Stimulated activated naive CD8-positive, alpha-beta T cell treated with anti-CD3 and anti-CD28 coated beads, Interleukin-15, amount 100 ng/mL, for 72 hours (primary cell): ENCODE data around the gene NEK11.

Experiments
- ATAC-seq: fragments of 150-1000 bp; cut with Tn5 transposase; 2 replicates; pipeline ENCODE4 v1.10.0; 2021; ENCODE audit warnings: mild to moderate bottlenecking, moderate library complexity
- DNase-seq, 2 donors: peaks; one replicate each; pipeline ENCODE4 v3.0.0; 2021 to 2022
- H3K27ac Mint-ChIP-seq, 2 donors: one replicate each; pipeline ENCODE4 v1.8.0; 2022; ENCODE audit warnings: mild to moderate bottlenecking in 2 of 2, mixed read lengths in 2 of 2, moderate library complexity in 2 of 2
- H3K27me3 Mint-ChIP-seq: one replicate; pipeline ENCODE4 v1.8.0; 2022; ENCODE audit warnings: mixed read lengths
- H3K4me1 Mint-ChIP-seq: one replicate; pipeline ENCODE4 v1.8.0; 2022; ENCODE audit warnings: mild to moderate bottlenecking, mixed read lengths
- H3K4me3 Mint-ChIP-seq, 2 donors: one replicate each; pipeline ENCODE4 v1.8.0; 2022; ENCODE audit warnings: mild to moderate bottlenecking in 2 of 2, mixed read lengths in 2 of 2, moderate library complexity in 1 of 2
- H3K9me3 Mint-ChIP-seq, 2 donors: one replicate each; pipeline ENCODE4 v1.8.0; 2022; ENCODE audit warnings: mixed read lengths in 2 of 2

The NEK11 gene

DNA sequence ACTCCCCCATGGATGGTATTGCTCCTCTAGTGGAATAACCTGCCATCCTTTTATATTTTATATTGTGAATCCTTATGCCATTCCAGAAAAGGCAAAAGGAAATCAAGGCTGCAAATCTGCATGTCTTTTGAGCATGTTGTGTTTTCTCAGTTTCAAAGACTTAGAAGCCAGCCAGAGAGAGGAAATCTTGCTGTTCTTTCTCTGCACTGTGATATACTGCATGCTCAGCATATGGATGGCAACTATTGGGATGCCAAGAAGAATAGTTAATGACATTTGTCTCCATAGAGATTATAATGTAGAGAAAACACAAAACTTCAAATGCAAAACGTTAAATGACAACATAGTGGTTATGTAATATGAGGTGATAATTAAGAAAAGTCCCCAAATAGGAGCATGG lies 248.9 kb downstream of the NEK11 start:
- ATAC-seq (no peak), DNase-seq (no peak)
- no peaks in the 10 kb centered on the region for H3K4me1 Mint-ChIP-seq
- no peak overlapping the region for H3K4me3 Mint-ChIP-seq
- H3K27me3 Mint-ChIP-seq: no peaks in the 10 kb centered on the region
- H3K9me3 Mint-ChIP-seq: no peaks in the 10 kb centered on the region
- no peak overlapping the region for H3K27ac Mint-ChIP-seq

DNA sequence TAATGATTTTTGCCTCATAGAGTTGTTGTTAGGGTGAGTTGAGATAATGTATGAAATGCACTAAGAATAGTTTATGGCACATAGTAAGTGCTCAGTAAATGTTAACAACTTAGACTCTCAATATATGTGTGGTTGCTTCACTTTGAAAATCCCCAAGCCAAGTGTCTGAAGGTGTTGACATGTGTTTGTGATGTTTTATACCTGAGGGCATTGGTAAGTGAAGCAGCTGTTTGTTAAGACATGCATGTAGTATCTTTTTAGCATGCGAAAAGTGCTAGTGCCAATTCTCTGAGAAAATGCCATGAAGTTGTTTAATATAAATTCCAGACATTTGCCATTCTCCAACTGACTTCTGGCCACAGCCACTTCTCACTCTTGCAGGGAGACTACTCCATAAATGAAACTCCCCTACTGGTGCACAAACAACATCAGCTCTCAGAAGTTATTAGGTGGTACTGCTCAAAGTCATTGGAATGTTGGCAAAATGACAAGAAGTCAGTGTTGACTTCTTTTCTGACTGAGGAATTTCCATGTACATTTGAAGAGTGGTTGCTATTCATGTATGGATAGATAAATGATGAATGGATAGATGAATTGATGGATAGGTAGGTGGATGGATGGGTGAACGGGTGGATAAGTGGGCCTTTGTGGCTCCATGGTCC lies 251.3 kb downstream of the NEK11 start:
- H3K27ac Mint-ChIP-seq: no peak overlapping the region
- DNase-seq (no peak), ATAC-seq (no peak)
- no peaks in the 10 kb centered on the region for H3K4me1 Mint-ChIP-seq
- H3K27me3 Mint-ChIP-seq: no peaks in the 10 kb centered on the region
- H3K4me3 Mint-ChIP-seq: no peak overlapping the region
- H3K9me3 Mint-ChIP-seq: no peaks in the 10 kb centered on the region

DNA sequence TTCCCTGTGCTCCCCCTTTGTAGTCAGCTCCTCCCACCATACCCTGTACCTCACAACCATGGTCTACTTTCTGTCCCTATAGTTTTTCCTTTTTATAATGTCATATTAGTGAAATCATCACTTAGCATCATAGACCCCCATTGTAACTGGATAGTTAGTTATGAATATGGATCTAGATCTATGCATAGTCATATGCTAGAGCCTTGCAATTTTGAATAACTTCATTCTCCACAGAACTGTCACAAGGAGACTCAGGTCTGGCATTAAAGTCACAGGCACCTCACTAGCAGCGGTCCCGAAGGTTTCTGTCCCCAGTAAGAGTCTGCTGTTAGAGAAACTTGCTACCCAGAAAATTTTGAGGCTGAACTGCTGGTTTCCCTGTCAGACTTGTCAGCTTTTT lies 252.9 kb downstream of the NEK11 start:
- Mint-ChIP-seq H3K4me1 (no peaks in the 10 kb centered on the region), H3K9me3 (no peaks in the 10 kb centered on the region), H3K4me3 (no peak overlapping the region), H3K27me3 (no peaks in the 10 kb centered on the region), H3K27ac (no peak overlapping the region)
- ATAC-seq: no peak
- no peak for DNase-seq

DNA sequence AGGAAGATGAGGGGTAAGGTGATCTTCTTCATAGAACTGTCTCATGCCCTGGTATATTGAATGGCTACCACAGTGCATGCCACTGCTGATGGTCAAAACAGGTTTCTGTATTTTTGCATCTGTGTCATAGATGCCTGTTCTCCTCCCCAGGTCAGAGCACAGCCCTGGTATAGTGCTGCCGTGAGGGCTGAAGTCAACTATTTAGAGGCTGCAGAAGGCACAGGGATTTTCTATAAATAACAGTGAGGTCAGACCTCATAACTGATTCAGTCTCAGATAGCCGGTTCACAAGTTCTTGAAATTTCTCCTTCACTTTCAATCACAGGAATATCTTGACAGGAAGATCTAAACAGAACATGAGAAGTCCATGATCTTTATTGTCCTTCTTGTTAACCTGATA lies 255.7 kb downstream of the NEK11 start:
- ATAC-seq: no peak
- Mint-ChIP-seq H3K4me1 (no peaks in the 10 kb centered on the region), H3K9me3 (no peaks in the 10 kb centered on the region), H3K27me3 (no peaks in the 10 kb centered on the region), H3K27ac (no peak overlapping the region), H3K4me3 (no peak overlapping the region)
- DNase-seq: no peak

DNA sequence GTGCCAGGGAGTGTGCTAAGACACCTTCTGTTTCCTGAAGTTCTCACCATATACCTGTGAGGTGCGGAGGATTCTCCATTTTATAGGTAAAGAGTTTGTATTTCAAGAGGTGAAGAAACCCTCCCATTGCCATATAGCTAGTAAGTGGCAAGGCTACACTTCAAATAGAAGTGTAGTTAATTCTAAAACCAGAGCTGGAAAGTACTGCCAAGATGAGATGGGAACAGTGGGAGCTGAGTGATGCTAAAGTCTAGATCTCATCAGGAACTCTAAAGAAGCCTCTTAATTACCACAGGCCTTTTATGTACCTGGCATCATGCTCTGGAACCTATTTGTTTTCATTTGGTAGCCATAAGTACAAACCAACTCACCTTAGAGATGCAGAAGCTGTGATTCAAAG lies 256.3 kb downstream of the NEK11 start:
- Mint-ChIP-seq H3K27ac (no peak overlapping the region), H3K4me3 (no peak overlapping the region)

DNA sequence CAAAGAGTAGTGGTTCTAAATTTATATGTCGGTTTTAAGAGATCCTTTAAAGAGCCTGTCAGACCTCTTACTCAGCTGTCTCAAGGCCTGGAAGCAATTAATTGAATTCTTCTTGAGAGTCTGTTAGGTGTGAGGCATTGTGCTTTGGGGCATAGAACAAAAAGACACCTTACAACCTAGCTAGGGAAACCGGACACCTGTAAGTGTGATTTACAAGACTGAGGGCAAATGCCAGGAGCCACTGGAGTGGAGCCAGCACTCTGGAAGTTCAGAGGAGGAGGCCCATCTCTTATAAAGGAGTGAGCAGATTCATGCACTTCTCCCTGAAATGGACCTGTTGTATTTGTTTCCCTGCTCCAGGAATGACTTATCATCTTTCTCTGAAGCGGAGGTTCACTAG lies 257.2 kb downstream of the NEK11 start:
- Mint-ChIP-seq H3K27ac (no peak overlapping the region), H3K27me3 (no peaks in the 10 kb centered on the region), H3K4me3 (no peak overlapping the region), H3K4me1 (no peaks in the 10 kb centered on the region), H3K9me3 (no peaks in the 10 kb centered on the region)
- no peak for DNase-seq
- ATAC-seq: no peak

More for the DNA sequence above, 256.3 kb downstream of the NEK11 start:
- Mint-ChIP-seq H3K27me3 (no peaks in the 10 kb centered on the region), H3K9me3 (no peaks in the 10 kb centered on the region), H3K4me1 (no peaks in the 10 kb centered on the region)
- DNase-seq (no peak), ATAC-seq (no peak)

DNA sequence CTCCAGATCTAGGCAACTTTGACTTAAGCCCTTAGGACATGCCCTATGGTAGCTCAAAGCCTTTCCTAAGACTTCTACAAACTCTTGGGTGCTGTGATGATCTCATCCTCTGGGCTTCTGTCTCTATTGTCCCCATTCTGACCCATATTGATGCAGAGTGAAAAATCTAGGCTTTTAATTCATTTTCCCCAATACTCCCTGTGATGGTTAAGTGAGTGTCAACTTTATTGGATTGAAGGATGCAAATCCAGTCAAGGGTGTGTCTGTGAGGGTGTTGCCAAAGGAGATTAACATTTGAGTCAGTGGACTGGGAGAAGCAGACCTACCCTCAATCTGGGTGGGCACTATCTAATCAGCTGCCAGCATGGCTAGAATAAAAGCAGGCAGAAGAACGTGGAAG lies 257.6 kb downstream of the NEK11 start:
- H3K9me3 Mint-ChIP-seq: no peaks in the 10 kb centered on the region
- no peaks in the 10 kb centered on the region for H3K27me3 Mint-ChIP-seq
- no peak overlapping the region for H3K4me3 Mint-ChIP-seq
- ATAC-seq: no peak
- H3K4me1 Mint-ChIP-seq: no peaks in the 10 kb centered on the region
- no peak overlapping the region for H3K27ac Mint-ChIP-seq
- DNase-seq: no peak

DNA sequence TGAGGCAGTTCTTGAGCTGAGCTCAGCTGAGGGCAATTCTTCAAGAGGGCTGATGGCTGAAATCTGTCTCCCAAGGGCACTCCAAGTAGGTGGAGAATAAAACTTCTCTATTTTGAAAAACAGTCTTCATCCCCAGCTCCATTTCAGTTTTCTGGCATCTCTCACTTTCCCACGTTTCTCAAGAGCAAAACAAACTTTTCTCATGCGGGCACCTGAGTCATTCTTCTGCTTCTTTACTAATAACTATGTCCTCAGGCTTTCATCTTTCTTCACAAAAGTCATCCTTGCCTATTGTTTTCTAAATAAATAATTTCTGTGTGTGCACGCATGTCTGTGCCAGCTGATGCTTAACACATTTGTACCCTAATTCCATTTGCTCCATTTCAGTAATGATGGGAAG lies 258.8 kb downstream of the NEK11 start:
- Mint-ChIP-seq H3K4me1 (no peaks in the 10 kb centered on the region), H3K27me3 (no peaks in the 10 kb centered on the region), H3K4me3 (no peak overlapping the region), H3K27ac (no peak overlapping the region), H3K9me3 (no peaks in the 10 kb centered on the region)
- DNase-seq (no peak), ATAC-seq (no peak)

DNA sequence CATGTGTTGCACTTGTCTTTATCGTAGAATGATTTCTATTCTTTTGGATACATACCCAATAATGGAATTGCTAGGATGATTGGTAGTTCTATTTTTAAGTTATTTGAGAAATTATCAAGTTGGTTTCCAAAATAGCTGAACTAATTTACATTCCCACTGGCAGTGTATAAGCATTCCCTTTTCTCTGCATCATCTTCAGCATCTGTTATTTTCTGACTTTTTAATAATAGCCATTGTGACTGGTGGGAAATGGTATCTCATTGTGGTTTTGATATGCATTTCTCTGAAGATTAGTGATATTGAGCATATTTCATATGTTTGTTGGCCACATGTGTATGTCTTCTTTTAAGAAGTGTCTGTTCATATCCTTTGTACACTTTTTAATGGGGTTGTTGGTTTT lies 273.2 kb downstream of the NEK11 start:
- H3K27me3 Mint-ChIP-seq: peaks cover 19% of the 10 kb centered on the region
- ATAC-seq (no peak), DNase-seq (no peak)
- H3K4me3 Mint-ChIP-seq: no peak overlapping the region
- peaks cover 0 to 9% of the 10 kb centered on the region in 2 donors for H3K9me3 Mint-ChIP-seq
- no peak overlapping the region for H3K27ac Mint-ChIP-seq
- no peaks in the 10 kb centered on the region for H3K4me1 Mint-ChIP-seq

DNA sequence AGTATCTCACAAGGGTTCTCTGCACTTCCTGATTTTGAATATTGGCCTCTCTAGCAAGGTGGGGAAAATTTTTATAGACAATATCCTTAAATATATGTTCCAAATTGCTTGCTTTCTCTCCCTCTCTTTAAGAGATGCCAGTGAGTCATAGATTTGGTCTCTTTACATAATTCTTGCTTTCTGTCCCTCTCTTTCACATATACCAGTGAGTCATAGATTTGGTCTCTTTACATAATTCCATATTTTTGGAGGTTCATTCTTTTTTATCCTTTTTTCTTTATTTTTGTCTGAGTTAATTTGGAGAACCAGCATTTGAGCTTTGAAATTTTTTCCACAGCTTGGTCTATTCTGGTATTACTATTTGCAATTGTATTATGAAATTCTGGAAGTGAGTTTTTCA lies 277.2 kb downstream of the NEK11 start:
- DNase-seq (no peak), ATAC-seq (no peak)
- H3K4me1 Mint-ChIP-seq: no peaks in the 10 kb centered on the region
- no peak overlapping the region for H3K4me3 Mint-ChIP-seq
- H3K27ac Mint-ChIP-seq: no peak overlapping the region
- H3K27me3 Mint-ChIP-seq: peaks cover 28% of the 10 kb centered on the region
- H3K9me3 Mint-ChIP-seq: peaks cover 0 to 9% of the 10 kb centered on the region in 2 donors

DNA sequence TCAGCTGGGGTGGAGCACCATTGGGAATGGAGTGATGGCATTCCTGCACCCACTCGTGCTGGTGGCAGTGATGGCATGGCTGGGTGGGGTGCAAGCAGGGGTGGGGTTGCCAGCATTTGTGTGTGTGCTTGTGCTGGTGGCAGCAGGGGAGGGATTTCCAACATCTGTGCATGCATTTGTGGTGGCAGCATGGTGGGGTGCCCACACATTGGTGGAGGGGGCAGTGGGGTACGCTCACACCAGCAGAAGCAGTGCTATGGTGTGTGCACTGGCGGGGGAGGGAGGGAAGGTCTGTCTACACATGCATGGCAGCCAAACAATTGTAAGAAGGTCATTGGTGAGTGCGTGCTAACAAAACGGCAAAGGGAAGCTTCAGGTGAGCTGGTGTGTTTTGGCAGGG lies 278.2 kb downstream of the NEK11 start:
- Mint-ChIP-seq H3K9me3 (peaks cover 0 to 9% of the 10 kb centered on the region in 2 donors), H3K27ac (no peak overlapping the region), H3K27me3 (peaks cover 28% of the 10 kb centered on the region), H3K4me1 (no peaks in the 10 kb centered on the region), H3K4me3 (no peak overlapping the region)
- no peak for ATAC-seq
- DNase-seq: no peak

DNA sequence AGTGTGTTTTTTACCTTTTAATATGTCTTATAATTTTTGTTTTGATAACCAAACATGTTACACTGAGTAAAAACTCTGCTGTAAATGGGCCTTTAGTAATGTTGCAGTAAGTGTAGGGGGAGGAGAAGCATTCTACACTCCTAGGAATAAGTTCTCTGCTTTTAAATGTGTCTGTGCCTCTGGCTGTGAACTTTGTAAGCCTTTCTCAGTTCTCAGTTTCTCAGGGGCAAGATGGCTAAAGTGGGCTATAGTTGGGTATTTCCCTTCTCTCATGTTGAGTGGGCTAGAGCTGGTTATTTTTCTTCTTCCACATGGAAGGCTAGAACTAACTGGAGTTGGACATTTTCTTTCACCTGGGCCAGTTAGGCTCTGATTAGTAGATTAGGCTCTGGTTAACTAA lies 279.6 kb downstream of the NEK11 start:
- H3K4me1 Mint-ChIP-seq: no peaks in the 10 kb centered on the region
- peaks cover 28% of the 10 kb centered on the region for H3K27me3 Mint-ChIP-seq
- ATAC-seq (no peak), DNase-seq (no peak)
- no peak overlapping the region for H3K4me3 Mint-ChIP-seq
- H3K9me3 Mint-ChIP-seq: peaks cover 0 to 9% of the 10 kb centered on the region in 2 donors
- H3K27ac Mint-ChIP-seq: no peak overlapping the region

DNA sequence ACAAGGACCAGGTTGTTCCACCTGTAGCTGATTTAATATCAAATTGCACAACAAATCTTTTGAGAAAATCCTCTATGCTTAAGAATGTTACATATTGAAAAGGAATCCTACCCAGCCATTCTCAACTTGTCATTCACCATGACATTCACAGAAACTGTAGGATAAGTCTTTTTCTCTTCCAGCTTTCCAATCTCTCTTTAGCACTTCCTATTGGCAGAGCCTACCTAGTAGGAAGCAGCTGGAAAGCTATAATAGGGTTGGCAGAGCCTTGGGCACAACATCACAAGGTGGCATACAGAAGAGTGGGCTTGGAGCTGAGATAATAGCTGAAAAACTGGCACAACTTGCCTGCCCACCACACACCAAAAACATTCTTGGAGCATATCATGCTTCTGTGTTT lies 287.6 kb downstream of the NEK11 start:
- H3K4me3 Mint-ChIP-seq: no peak overlapping the region
- peaks cover 17% of the 10 kb centered on the region for H3K27me3 Mint-ChIP-seq
- no peaks in the 10 kb centered on the region for H3K4me1 Mint-ChIP-seq
- ATAC-seq: no peak
- no peak overlapping the region for H3K27ac Mint-ChIP-seq
- DNase-seq: no peak
- H3K9me3 Mint-ChIP-seq: no peaks in the 10 kb centered on the region

DNA sequence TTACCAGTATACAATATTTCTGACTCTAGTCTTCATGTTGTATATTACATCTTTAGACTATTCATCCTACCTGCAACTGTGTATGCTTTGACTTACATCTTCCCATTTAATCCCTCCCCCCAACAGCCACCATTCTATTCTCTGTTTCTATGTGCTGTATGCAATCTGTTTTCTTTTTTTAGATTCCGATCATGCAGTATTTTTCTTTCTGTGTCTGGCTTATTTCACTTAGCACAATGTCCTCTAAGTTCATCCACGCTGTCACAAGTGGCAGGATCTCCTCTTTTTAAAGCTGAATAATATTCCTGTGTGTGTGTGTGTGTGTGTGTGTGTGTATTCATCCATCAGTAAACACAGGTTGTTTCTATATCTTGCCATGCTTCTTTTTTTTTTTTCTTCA lies 288.5 kb downstream of the NEK11 start:
- H3K27me3 Mint-ChIP-seq: peaks cover 17% of the 10 kb centered on the region
- H3K4me3 Mint-ChIP-seq: no peak overlapping the region
- no peak overlapping the region for H3K27ac Mint-ChIP-seq
- H3K9me3 Mint-ChIP-seq: no peaks in the 10 kb centered on the region
- DNase-seq (no peak), ATAC-seq (no peak)
- no peaks in the 10 kb centered on the region for H3K4me1 Mint-ChIP-seq

DNA sequence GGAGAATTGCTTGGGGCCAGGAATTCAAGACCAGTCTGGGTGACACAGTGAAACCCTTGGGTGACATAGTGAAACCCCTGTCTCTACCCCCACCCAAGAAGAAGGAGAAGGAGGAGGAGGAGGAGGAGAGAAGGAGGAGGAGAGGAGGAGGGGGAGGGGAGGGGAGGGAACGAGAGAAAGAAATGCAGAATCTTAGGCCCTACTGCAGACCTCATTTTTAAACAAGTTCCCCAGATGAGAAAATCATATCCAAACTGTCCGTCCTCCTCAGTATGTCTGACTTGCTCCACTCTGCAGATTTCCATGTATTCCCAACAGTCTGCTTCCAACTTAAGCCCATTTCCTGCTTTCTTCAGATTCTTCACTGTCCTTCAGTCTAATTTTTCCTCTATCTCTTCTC lies 291.0 kb downstream of the NEK11 start:
- DNase-seq: no peak
- Mint-ChIP-seq H3K27me3 (peaks cover 17% of the 10 kb centered on the region), H3K4me1 (no peaks in the 10 kb centered on the region), H3K4me3 (no peak overlapping the region), H3K27ac (no peak overlapping the region), H3K9me3 (no peaks in the 10 kb centered on the region)
- no peak for ATAC-seq

DNA sequence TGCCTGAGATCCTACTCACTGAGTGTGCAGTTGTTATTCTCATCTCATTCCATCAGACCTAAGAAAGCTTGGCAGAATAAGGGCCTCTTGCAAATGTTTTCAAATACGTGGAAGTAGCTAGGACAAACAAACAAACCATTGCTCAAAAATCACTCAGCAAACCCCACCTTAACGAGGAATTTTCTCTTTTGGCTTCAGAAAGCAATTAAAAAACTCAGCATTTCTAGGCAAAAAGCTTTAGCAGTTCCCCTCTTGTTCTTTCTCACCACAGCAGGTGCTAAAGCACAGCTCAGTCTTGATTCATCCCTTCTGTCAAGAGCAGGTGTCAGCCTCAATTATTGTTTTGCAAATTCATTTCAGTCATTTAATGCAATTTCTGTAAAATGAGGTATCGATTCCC lies 296.3 kb downstream of the NEK11 start:
- no peaks in the 10 kb centered on the region for H3K9me3 Mint-ChIP-seq
- H3K4me1 Mint-ChIP-seq: no peaks in the 10 kb centered on the region
- no peak overlapping the region for H3K27ac Mint-ChIP-seq
- no peak overlapping the region for H3K4me3 Mint-ChIP-seq
- H3K27me3 Mint-ChIP-seq: peaks cover 2% of the 10 kb centered on the region
- DNase-seq (no peak), ATAC-seq (no peak)

DNA sequence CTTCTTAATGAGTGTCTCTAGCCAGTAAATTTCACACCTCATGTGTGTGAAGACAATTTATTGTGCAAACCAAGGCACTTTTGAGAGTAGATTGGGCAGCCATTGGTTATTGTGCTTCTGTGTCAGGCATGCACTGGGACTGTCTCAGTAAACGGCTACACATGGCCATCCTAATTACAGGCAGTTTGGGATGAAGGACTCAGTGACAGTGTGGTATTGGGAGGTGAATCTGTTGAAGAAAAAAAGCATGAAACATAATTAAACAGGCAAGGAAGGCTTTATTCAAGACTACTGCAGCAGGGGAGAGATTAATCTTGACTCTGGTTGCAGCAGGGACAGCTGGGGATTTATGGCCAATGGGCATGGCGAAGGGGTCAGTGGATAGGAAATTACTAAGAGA lies 297.1 kb downstream of the NEK11 start:
- H3K27ac Mint-ChIP-seq: no peak overlapping the region
- H3K9me3 Mint-ChIP-seq: no peaks in the 10 kb centered on the region
- H3K4me3 Mint-ChIP-seq: no peak overlapping the region
- DNase-seq: no peak
- H3K27me3 Mint-ChIP-seq: no peaks in the 10 kb centered on the region
- H3K4me1 Mint-ChIP-seq: no peaks in the 10 kb centered on the region
- no peak for ATAC-seq
